Testis (tissue), 2 donors: Measurements from ENCODE around the gene ERMARD.

ENCODE experiments used
- POLR2A ChIP-seq: fragments of 450-650 bp; IDR thresholded peaks from one replicate; pipeline ENCODE4 v1.6.1; 2017; ENCODE audit warnings: antibody characterized with exemption, mild to moderate bottlenecking, moderate library complexity
- TF ChIP-seq, protein P1 (sequence below), 3 experiments: fragments of 450-650 bp in 2 of 3; fragments of 200-600 bp in 1 of 3; sonication (generic) in 1 of 3; IDR thresholded peaks; one replicate each; pipeline ENCODE4 v1.5.1; 2016 to 2019; ENCODE audit warnings: antibody characterized with exemption in 3 of 3, mild to moderate bottlenecking in 2 of 3, moderate library complexity in 1 of 3

DNA sequence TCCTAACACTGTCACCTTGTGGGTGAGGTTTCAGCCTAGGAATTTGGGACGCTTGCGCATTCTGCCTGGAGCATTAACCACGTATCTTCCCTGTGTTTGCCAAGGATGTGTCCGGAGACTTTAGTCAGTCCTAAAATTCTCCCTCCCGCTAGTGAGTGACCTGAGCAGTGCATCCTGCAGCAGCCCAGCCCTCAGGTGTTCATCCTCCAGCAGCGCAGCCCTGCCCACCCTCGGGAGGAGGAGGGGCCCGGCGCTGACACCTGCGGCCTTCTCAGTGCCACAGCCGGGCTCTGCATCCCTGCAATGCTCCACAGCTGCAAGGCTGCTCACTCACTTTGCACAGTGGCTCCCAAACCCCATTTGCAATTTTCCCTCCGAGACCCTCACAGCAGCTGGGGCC lies 79.5 kb downstream of the ERMARD start:
- TF ChIP-seq, protein P1, sequence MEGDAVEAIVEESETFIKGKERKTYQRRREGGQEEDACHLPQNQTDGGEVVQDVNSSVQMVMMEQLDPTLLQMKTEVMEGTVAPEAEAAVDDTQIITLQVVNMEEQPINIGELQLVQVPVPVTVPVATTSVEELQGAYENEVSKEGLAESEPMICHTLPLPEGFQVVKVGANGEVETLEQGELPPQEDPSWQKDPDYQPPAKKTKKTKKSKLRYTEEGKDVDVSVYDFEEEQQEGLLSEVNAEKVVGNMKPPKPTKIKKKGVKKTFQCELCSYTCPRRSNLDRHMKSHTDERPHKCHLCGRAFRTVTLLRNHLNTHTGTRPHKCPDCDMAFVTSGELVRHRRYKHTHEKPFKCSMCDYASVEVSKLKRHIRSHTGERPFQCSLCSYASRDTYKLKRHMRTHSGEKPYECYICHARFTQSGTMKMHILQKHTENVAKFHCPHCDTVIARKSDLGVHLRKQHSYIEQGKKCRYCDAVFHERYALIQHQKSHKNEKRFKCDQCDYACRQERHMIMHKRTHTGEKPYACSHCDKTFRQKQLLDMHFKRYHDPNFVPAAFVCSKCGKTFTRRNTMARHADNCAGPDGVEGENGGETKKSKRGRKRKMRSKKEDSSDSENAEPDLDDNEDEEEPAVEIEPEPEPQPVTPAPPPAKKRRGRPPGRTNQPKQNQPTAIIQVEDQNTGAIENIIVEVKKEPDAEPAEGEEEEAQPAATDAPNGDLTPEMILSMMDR (IDR thresholded peaks at IDR 0.05) = no peak
- TF ChIP-seq POLR2A = no peak
